ENCODE measurements around the gene ZNF318.
"Not testable (repeated sequence)": the region's sequence is repeated elsewhere in the genome, so short reads cannot be mapped to it uniquely, and the experiment has no call there.

Gene ZNF318

DNA sequence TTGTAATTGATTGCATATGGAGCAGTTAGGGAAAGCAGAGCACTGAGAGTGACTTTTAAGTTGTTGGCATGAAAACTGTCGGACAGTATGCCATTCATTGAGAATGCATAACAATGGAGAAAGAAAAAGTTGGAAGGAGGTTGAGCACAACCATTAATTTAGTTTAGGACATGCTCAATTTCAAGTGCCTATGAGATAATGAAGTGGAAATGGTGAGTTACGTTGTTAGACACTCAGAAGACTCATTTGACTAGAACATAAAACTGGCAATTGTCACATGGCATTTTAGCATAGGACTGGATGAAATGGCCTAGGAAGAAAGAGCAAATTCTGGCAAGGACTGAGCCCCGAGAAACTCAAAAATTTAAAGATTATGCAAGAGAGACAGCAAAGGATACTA, 22.0 kb downstream of the ZNF318 start:
- TF ChIP-seq, protein P1, sequence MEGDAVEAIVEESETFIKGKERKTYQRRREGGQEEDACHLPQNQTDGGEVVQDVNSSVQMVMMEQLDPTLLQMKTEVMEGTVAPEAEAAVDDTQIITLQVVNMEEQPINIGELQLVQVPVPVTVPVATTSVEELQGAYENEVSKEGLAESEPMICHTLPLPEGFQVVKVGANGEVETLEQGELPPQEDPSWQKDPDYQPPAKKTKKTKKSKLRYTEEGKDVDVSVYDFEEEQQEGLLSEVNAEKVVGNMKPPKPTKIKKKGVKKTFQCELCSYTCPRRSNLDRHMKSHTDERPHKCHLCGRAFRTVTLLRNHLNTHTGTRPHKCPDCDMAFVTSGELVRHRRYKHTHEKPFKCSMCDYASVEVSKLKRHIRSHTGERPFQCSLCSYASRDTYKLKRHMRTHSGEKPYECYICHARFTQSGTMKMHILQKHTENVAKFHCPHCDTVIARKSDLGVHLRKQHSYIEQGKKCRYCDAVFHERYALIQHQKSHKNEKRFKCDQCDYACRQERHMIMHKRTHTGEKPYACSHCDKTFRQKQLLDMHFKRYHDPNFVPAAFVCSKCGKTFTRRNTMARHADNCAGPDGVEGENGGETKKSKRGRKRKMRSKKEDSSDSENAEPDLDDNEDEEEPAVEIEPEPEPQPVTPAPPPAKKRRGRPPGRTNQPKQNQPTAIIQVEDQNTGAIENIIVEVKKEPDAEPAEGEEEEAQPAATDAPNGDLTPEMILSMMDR (IDR thresholded peaks at IDR 0.05; ENCODE audit: low read depth, low read length, missing control alignments), result no peak
- no peak for DNase-seq (ENCODE audit: extremely low read depth, low read depth)
- H3K4me3 ChIP-seq (replicated peaks; ENCODE audit: low read depth, low read length), result no peak overlapping the region

DNA sequence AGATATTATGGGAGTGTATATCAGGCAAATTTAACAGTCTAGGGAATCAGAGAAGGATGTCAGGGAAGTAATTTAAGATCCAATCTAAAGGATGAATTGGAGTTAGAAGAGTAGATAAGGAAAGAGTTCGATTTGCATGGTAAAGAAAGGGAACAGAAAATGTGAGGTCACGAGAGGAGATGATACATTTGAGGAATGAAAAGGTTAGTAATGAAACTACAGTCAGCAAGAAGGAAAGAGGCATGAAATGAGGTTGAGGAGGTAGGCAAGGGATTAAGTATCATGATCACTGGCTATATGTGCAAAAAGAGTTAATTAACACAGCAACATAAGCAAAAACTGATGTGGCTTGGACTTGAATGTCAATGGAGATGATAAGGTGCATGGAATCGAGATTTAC, 22.4 kb downstream of the ZNF318 start:
- DNase-seq (ENCODE audit: extremely low read depth, low read depth), result no peak
- no peak overlapping the region for H3K4me3 ChIP-seq (replicated peaks; ENCODE audit: low read depth, low read length)
- TF ChIP-seq, protein P1 (IDR thresholded peaks at IDR 0.05; ENCODE audit: low read depth, low read length, missing control alignments), result no peak

DNA sequence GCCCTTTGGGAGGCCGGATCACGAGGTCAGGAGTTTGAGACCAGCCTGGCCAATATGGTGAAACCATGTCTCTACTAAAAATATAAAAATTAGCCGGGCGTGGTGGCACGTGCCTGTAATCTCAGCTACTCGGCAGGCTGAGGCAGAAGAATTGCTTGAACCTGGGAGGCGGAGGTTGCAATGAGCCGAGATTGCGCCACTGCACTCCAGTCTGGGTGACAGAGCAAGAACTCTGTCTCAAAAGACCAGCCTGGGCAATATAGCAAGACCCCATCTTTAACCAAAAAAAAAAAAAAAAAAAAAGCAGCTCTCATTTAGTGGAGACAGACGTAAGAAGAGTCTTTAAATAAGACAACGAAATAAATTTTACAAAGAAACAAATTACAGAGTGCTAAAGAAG, 23.2 kb downstream of the ZNF318 start:
- not testable (repeated sequence) for H3K4me3 ChIP-seq (replicated peaks; ENCODE audit: low read depth, low read length); DNase-seq (ENCODE audit: extremely low read depth, low read depth)

DNA sequence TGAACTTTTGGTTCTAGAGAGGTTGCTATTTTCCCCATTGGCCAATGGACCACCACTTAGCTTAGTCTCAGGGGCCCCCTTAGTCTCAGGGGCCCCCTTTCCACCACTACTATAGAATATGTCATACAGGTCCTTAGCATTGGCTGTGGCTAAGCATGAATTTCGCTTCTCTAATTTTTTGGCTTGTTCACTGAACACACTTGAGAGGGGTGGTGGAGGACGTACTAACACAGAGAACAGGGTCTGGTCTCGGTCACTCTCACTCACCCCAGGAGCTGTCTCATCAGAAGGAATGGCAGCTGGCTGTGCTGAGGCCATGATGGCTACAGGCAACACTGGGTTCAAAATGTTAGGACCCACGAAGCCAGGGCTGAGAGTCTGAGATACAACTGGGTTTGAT, 30.3 kb downstream of the ZNF318 start:
- no peak overlapping the region for H3K4me3 ChIP-seq (replicated peaks; ENCODE audit: low read depth, low read length)
- no peak for DNase-seq (ENCODE audit: extremely low read depth, low read depth)
- TF ChIP-seq, protein P1 (IDR thresholded peaks at IDR 0.05; ENCODE audit: low read depth, low read length, missing control alignments), result no peak

DNA sequence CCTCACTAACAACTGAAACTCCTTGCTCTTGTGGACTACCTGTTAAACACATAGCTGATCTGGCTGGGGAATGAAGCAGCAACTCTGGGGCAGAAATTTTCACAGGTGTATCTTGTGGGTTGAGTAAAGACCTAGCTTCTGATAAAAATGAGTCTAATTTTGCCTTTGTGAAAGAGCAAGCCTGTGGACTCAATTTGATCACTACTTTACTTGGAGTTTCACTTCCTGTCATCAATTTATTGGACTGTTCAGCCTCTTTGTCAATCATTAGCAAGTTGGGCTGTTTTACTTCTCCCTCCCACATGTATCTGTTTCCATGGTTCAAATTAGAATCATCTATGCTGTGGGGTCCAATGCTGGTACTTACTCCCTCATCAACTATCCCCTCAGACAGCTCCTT, 31.2 kb downstream of the ZNF318 start:
- no peak overlapping the region for H3K4me3 ChIP-seq (replicated peaks; ENCODE audit: low read depth, low read length)
- DNase-seq (ENCODE audit: extremely low read depth, low read depth), result no peak
- TF ChIP-seq, protein P1 (IDR thresholded peaks at IDR 0.05; ENCODE audit: low read depth, low read length, missing control alignments), result no peak

DNA sequence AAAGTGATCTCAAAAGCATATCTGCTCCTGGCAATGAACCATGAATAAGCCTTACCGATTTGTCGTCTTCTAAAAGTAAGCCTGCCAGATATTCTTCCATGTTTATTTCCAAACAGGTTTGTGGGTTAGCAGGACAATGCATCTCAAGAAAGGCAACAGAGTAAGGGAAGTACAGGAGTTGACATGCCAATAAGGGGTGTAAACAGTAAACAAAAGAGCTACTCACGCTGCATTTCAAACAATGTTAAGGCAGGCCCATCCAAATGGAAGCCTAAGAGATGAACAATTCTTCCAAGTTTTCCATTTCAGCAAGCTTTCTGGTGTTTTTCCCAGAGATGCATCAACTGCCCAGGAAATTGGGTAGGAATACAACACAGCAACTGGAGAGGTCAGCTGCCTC, 33.1 kb downstream of the ZNF318 start:
- no peak for DNase-seq (ENCODE audit: extremely low read depth, low read depth)
- no peak overlapping the region for H3K4me3 ChIP-seq (replicated peaks; ENCODE audit: low read depth, low read length)
- TF ChIP-seq, protein P1 (IDR thresholded peaks at IDR 0.05; ENCODE audit: low read depth, low read length, missing control alignments), result no peak

DNA sequence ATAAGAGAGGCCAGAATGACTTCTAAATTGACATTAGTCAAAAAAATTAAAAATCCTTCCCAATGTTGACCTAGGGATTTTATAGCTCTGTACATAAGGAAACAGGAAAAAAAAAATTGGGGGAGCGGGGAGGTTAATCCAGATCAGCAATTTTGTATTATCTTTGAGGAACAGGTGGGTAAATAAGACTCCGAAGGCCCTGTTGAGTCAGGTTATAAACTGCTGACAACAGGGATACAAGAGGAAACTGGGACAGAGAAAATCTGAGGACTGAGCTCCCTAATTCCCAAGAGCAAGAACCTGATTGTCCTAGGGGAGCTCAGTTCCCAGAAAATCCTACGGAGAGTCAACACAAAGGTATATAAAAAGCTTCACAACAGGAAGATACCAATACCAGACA, 34.0 kb downstream of the ZNF318 start:
- TF ChIP-seq, protein P1 (IDR thresholded peaks at IDR 0.05; ENCODE audit: low read depth, low read length, missing control alignments), result no peak
- H3K4me3 ChIP-seq (replicated peaks; ENCODE audit: low read depth, low read length), result no peak overlapping the region
- DNase-seq (ENCODE audit: extremely low read depth, low read depth), result no peak
